GM18505 (cell line): Measurements from ENCODE around the gene RHOBTB1.
"Not testable (repeated sequence)": the region's sequence is repeated elsewhere in the genome, so short reads cannot be mapped to it uniquely, and the experiment has no call there.

ENCODE experiments used
- ATAC-seq: cut with Tn5 transposase; IDR thresholded peaks from one replicate; pipeline ENCODE4 v1.9.1; 2021; ENCODE audit not compliant: unreplicated experiment
- POLR2A ChIP-seq: IDR thresholded peaks from 4 replicates; pipeline ENCODE4 v1.6.1; 2011; ENCODE audit warnings: borderline replicate concordance; ENCODE audit not compliant: insufficient read depth, insufficient read length; ENCODE audit errors: extremely low read depth

The RHOBTB1 gene

DNA sequence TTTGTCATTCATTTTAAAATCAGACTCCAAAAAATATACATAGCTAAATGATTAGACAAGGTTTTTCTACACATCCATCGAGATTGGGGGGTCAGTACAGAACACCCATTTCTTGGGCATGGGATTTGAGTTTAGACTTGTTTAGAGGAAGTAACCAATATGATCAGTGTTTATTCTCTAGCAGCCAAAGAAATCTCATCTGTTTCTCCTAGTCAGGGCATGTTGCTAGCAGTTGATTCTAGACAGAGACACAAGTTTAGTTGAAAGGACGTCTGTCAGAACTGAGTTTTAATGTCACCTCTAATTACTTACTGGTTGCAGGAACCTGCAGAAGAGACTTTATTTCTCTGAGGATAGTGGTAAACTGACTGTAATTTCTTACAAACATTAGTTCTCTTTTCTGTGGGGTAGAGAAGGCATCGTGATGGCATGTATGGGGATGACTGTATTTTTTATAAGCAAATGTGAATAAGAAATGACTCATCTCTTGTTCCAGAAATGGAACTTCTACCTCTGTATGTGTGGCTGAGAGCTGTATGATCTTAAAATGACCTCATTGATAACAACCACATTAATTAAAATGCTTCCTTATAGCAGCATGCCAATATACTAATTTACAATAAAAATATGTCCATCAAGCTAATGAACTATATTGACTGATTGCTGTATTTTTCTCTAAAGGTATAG lies 30.6 kb upstream of the RHOBTB1 start:
- ATAC-seq, result no peak
- TF ChIP-seq POLR2A, result no peak

DNA sequence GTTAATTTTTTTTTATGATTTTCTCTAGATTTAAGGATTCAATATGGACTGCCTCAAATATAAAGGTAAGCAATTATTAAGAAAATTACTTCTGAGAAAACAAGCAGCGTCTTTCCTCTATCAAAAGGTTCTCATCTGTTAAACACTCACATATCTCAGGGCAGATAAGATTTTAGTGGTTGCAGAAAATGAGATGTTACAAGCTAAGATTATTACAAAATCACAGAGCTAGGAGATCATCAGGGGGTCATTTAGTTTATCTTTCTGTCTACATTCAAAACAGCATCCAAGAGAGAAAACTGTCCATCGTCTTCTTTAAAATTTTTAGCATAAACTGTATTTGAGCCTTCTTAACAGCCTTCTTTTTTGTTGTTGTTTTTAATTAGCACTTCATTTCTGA lies 29.1 kb upstream of the RHOBTB1 start:
- no peak for ATAC-seq

DNA sequence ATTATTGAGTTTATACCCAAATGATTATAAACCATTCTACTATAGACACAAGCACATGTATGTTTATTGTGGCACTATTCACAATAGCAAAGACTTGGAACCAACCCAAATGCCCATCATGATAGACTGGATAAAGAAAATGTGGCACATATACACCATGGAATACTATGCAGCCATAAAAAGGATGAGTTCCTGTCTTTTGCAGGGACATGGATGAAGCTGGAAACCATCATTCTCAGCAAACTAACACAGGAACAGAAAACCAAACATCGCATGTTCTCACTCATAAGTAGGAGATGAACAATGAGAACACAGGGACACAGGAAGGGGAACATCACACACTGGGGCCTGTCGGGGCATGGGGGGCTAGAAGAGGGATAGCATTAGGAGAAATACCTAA lies 28.2 kb upstream of the RHOBTB1 start:
- ATAC-seq, result not testable (repeated sequence)

More for the DNA sequence above, 29.1 kb upstream of the RHOBTB1 start:
- no peak for TF ChIP-seq POLR2A

DNA sequence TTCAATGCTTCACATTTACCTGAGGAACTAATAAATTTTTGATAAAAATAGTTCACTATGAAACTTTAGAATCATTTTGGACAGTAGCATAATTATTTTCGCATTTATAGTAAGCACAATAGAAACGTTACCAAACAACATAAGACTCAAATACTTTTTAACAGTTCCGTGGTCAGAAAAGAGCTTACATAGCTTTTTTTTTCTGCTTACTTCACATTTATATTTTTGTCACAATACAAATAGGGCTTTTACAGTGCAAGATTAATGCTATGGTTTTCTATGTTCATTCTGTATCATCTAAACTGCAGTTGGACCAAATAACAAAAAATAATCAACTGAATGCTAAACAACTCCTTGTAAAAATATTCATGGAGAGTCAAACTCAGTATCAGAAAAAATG lies 26.5 kb upstream of the RHOBTB1 start:
- ATAC-seq, result no peak
- no peak for TF ChIP-seq POLR2A

- TF ChIP-seq POLR2A, result no peak
- ATAC-seq, result no peak
These were observed 24.5 kb upstream of the RHOBTB1 start for GRCh38 chr10:60968504-60968903.

DNA sequence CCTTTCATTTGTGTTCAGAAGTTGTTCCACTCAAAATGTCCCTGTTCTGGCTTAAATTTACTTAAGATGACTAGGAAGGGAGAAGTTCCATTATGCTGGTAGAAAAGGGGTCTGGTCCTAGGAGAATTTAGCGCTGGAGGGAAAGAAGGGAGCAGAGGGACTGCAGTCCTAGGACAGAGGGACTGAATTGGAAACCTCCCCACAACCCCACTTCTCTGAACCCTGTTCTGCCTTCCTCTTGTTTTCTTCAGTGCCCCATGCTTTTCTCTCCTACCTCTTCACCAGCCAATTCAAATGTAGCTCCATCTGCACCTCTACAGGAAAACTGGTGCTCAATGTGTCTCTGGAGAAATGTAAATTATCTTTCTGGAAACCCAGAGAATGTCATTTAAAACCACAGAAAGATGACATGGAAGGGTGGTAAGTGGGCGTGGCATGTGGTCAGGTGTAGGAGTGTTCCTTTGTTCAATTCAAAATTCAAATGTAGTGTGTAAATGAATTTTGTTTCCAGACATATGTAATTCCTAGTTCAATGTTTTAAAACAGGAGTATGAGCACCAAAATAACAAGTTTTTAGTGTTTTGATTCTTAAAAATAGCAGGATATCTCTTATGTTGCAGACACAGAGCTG lies 24.0 kb upstream of the RHOBTB1 start:
- no peak for ATAC-seq
- TF ChIP-seq POLR2A, result no peak

DNA sequence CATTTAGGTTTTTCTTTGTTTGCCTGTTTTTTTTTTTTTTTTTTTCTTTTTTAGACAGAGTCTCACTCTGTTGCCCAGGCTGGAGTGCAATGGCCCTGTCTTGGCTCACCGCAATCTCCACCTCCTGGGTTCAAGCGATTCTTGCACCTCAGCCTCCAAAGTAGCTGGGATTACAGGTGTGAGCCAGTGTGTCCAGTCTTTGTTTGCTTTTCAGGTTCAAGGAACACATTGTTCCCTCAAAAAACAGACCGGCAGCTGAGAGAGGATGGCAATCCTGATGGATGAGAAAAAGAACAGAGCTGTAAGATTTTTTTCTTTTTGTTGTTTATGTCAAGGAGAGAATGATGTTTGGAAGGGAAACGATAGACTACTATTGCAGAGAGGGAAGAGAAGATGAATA lies 23.3 kb upstream of the RHOBTB1 start:
- no peak for TF ChIP-seq POLR2A
- ATAC-seq, result no peak

- TF ChIP-seq POLR2A, result no peak
- ATAC-seq, result no peak
These were observed 21.7 kb upstream of the RHOBTB1 start for GRCh38 chr10:60965696-60966095.

GRCh38 chr10:60964257-60965235 lies 20.6 kb upstream of the RHOBTB1 start:
- no peak for ATAC-seq

DNA sequence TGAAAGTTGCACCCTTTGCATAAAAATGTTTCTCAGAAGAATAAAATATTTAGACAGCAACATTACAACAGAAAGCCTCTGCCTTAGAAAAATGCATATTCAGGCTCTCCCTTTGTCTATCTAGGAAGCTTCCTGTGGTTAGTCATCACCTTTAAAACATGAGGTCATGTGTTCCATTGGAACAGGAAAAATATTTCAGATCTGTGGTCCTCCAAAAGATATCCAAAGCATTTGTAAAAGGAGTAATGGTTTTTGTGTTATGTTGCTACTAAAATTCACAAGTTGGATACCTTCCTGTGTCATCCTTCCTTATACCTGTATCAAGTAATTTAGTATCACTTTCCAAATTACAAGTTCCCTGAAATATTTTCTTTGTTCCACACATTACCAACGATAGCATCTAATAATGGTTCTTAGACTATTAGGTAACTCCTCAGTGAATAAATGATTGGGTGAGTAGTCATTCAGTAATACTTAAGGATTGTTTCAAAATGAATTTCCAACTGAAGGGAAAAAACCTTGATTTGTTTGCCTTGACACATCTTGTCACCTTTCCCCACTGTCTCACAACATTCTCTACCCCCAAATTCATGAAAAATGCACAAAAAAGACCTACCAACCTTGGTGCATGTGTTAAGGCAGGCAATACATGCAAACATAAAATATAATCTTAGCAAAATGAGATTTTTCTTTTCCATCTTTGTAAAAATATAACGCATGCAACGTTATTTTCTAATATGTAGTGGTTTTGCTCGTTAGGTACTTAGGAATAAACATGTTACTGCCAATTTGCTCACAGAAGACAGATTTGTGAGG lies 19.7 kb upstream of the RHOBTB1 start:
- TF ChIP-seq POLR2A, result no peak
- ATAC-seq, result no peak

More at GRCh38 chr10:60964257-60965235, 20.6 kb upstream of the RHOBTB1 start:
- TF ChIP-seq POLR2A, result no peak

DNA sequence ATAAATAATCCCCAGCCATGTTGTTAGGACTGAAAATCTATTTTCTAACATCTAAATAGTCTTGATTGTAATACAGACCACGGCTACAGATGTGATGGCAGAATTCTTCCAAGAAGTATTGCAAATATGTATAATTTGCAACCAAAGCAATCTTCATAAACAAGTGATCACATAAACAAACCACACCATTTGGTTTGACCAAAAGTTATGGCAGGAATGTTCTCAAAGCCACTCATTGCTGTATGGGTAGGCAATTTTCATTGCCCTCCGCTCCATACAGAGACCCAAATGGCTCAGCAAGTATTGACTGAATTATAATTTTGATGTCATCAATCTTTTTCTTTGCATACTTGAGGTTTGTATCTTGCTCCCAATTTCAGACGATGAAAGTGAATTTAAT lies 19.0 kb upstream of the RHOBTB1 start:
- no peak for ATAC-seq
- TF ChIP-seq POLR2A, result no peak

DNA sequence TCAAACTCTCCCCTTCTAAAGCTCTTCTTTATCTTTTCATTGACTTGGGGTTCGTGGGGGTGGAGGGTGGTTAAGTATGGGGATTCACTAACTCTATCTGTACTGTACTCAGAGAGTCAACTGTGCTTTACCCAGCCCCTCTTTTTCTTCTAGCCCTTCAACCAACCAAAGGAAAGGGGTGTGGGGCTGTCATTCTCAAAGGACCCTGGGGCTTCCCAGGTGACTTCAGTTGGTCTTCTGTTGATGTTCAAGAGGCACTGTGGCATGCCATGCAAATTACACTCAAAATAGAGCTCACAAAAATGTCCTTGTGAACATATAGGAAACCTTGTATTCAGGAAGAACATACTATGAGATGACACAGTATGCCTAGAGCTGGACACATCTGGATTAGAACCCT lies 16.9 kb upstream of the RHOBTB1 start:
- ATAC-seq, result no peak
- TF ChIP-seq POLR2A, result no peak

DNA sequence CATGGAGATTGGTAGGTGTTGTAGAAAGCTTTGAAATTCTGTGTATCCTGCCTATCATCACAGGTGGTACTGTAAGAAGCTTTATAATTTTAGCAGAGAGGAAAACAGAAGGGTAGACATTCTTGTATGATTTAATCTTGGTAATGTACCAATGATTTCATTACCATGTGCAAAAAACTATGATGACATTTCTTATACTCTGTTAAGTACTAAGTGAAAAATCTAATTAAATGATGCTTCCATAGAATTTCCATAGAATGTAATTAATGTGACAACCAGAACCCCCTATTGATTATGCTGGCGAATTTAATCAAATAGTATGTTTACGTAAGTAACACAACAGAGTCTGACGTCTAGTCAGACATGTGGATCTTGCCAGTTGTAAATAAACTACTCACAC lies 16.0 kb upstream of the RHOBTB1 start:
- TF ChIP-seq POLR2A, result no peak
- ATAC-seq, result no peak
